NB4 (cell line): Measurements from ENCODE around the gene ZNF581.

Experiments used
- DNase-seq: peaks from one replicate; pipeline ENCODE4 v3.0.0; 2010; ENCODE audit warnings: low read depth
- H3K4me3 ChIP-seq: one replicate; pipeline ENCODE4 v1.5.1; 2011; ENCODE audit warnings: mild to moderate bottlenecking, low read depth, low read length, moderate library complexity
- MYC ChIP-seq: IDR thresholded peaks from 2 replicates; pipeline ENCODE4 v1.6.1; 2011; ENCODE audit warnings: low read depth, low read length
- POLR2A ChIP-seq: IDR thresholded peaks from 2 replicates; pipeline ENCODE4 v1.6.1; 2011; ENCODE audit warnings: mild to moderate bottlenecking; ENCODE audit not compliant: insufficient read length; ENCODE audit errors: extremely low read depth
- TF ChIP-seq, protein P1 (sequence below): IDR thresholded peaks from 2 replicates; pipeline ENCODE4 v1.6.1; 2011; ENCODE audit warnings: low read depth, low read length
- TF ChIP-seq, protein P2 (sequence below): IDR thresholded peaks from one replicate; pipeline ENCODE4 v1.5.1; 2012; ENCODE audit warnings: low read depth, low read length

The ZNF581 gene

DNA sequence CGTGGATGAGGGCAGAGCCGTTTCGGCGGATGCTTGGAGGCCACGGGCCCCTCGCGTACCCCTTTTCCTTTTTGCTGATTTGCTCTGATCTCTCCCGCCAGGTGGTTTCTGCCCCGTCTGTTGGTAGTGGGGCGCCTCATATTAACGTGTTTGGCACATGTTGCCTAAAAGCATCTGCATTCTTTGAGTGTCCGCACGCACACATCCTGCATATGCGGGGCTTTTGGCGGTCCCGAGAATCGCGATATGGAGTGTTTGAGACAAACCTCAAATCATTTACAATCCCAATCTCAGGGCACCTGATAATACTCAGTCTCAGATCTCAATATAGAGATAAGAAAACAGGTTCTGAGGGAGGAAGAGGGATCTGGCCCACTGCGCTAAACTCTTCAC, 12.2 kb downstream of the ZNF581 start:
- TF ChIP-seq MYC (no peak), POLR2A (peak; percentile 13)
- DNase-seq: no peak

DNA sequence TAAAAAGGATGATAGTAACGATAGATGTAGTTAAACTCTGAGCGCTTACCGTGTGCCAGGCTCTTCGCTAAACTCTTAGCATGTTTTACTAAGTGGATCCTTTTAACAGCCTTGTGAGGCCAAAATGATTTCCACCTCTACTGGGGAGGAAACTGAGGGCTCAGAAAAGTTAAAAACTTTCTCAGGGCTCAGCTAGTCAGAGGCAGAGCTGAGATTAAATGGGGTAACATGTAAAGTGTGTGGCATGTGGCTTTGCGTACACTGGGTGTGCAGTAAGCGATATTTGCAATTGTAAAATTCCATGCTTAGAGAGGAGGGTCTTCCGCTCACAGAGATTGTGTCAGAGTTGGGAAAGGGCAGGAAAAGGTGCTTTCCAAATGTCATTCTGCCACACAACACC, 13.1 kb downstream of the ZNF581 start:
- TF ChIP-seq MYC (no peak), POLR2A (no peak)
- H3K4me3 ChIP-seq: peak overlapping the region; percentile 98
- no peak for DNase-seq

More for the DNA sequence above, 12.2 kb downstream of the ZNF581 start:
- H3K4me3 ChIP-seq: peak overlapping the region; percentile 98

DNA sequence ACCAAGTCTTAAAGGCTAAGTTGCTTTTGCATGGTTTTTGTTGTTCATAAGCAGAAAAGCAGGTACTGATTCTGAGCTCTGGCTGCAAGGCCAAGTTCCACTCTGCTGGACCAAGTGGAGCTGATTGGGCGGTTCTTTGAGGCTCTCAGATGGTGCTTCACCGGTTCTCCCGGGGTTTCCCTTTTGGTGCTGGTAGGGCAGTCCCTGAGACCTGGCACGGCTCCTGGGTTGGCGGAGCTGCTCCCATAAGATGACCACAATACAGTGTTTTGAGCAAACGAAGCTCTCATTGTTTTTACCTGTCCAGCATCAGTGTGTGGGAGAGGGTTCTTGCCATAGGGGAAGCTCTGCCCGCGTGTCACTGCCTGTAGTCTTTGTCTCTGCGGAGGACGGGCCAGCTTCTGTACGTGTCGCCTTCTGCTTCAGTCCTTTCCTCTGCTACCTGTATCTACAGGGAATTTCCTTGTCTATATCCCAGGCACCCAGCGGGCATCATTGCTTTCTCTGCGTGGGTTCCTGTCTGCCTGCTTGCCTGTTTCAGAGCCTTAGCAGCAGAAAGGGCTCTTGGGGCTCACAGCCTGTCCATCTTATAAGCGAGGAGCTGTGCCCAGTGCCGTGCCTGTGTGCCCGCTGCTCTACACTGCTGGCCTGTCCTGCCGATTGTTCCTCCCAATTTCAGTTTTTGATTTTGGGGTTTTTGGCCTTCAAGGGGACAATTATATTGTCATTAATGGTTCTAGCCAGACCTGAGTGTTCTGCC, 13.7 kb downstream of the ZNF581 start:
- TF ChIP-seq MYC (no peak), POLR2A (no peak)
- TF ChIP-seq, protein P1, sequence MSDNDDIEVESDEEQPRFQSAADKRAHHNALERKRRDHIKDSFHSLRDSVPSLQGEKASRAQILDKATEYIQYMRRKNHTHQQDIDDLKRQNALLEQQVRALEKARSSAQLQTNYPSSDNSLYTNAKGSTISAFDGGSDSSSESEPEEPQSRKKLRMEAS: no peak
- TF ChIP-seq, protein P2, sequence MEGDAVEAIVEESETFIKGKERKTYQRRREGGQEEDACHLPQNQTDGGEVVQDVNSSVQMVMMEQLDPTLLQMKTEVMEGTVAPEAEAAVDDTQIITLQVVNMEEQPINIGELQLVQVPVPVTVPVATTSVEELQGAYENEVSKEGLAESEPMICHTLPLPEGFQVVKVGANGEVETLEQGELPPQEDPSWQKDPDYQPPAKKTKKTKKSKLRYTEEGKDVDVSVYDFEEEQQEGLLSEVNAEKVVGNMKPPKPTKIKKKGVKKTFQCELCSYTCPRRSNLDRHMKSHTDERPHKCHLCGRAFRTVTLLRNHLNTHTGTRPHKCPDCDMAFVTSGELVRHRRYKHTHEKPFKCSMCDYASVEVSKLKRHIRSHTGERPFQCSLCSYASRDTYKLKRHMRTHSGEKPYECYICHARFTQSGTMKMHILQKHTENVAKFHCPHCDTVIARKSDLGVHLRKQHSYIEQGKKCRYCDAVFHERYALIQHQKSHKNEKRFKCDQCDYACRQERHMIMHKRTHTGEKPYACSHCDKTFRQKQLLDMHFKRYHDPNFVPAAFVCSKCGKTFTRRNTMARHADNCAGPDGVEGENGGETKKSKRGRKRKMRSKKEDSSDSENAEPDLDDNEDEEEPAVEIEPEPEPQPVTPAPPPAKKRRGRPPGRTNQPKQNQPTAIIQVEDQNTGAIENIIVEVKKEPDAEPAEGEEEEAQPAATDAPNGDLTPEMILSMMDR: no peak
- DNase-seq: no peak
- H3K4me3 ChIP-seq: peak overlapping the region; percentile 98

DNA sequence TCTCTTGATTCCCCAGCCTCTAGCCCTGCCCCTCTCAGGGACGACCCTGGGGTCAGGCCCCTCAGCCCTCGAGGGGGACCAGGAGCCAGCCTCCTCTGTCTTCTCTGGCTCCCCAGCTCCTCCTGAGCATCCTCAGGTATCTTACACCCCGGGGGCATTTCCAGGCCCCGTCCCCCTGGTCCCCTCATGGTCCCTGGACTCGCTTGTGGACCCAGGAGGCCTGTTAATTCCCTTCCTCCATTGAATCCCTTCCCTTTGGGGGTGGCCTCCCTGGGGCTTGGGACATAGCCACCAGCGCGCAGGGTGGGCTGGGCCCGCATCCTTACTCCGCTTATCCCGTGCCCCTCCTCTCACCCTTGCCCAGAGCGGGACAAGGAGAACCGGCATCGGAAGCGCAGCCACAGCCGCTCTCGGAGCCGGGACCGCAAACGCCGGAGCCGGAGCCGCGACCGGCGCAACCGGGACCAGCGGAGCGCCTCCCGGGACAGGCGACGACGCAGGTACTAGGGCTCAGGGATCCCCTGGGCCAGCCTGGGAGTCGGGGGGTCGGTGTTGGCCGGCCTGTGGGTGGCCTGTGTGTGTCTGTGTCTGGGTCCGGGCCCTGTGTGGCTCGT, 15.5 kb downstream of the ZNF581 start:
- TF ChIP-seq, protein P2: no peak
- TF ChIP-seq POLR2A: no peak
- TF ChIP-seq, protein P1: no peak
- TF ChIP-seq MYC: no peak
- no peak for DNase-seq
- no peak overlapping the region for H3K4me3 ChIP-seq

DNA sequence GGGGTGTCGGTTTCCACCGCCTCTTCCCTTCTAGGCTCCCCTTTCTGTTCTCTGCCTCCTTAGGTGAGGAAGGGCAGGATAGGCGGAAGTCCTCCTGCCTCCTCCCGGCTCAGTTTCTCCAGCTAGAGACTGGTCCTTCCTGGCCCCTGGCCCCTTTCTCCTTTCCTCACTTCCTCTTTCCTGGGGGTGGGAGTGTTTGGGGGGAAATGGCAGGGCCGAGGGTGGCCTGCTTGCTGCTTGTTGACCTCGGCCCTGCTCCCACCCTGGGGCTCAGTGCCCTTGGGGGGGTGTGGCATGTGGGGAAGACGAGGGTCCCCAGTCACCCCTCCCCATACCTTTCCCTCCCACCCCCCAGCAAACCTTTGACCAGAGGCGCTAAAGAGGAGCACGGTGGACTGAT, 16.4 kb downstream of the ZNF581 start:
- TF ChIP-seq, protein P2: no peak
- TF ChIP-seq, protein P1: no peak
- TF ChIP-seq POLR2A: no peak
- TF ChIP-seq MYC: no peak
- H3K4me3 ChIP-seq: no peak overlapping the region
- no peak for DNase-seq

DNA sequence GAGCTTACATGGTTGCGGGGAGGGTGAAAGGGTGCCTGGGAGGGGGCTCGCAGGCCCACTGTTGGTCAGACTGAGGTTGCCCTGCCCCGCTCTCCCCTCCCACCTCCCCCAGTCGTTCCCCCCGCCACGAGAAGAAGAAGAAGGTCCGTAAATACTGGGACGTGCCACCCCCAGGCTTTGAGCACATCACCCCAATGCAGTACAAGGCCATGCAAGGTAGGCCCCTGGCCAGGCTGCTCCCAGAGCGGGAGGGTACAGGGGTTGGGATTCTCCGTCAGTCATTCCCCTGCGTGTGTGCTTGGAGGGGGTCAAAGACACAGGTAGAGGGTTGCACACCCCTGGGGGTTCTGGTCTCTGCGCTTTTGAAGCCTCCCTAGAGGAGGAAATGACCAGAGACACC, 17.0 kb downstream of the ZNF581 start:
- TF ChIP-seq, protein P1: no peak
- no peak for TF ChIP-seq MYC
- TF ChIP-seq POLR2A: no peak
- TF ChIP-seq, protein P2: no peak
- no peak overlapping the region for H3K4me3 ChIP-seq
- DNase-seq: no peak

DNA sequence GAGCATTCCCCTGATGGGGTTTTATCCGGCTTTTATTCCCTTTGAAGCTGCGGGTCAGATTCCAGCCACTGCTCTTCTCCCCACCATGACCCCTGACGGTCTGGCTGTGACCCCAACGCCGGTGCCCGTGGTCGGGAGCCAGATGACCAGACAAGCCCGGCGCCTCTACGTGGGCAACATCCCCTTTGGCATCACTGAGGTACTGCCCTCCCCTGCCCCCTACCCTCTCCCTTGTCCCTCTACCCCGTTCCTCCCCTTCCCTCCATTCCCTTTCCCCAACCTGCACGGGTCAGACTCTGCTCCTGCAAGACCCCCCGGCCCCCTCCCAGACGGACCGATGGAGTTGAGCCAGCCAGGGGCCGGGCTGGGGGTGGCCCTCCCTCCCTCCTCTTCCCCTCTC, 17.5 kb downstream of the ZNF581 start:
- DNase-seq: no peak
- no peak overlapping the region for H3K4me3 ChIP-seq
- TF ChIP-seq POLR2A (no peak), MYC (no peak)
- TF ChIP-seq, protein P1: no peak
- TF ChIP-seq, protein P2: no peak
